ENCODE data around the gene CHPF. TPM values are rescaled to one million over a fixed set of nuclear protein-coding genes. Genes with fewer than 3 reads are reported as not detected.

CHPF gene
- total RNA-seq, 2 experiments from 2014 or later = 16.6 to 18.4 TPM

- Mint-ChIP-seq H3K27me3 (peaks cover 61% of the 10 kb centered on the region), H3K9me3 (no peaks in the 10 kb centered on the region), H3K4me1 (ENCODE audit: low read depth) (peaks cover 7% of the 10 kb centered on the region), H3K27ac (no peak overlapping the region), H3K4me3 (no peak overlapping the region), H3K36me3 (ENCODE audit: low read depth) (no peaks in the 10 kb centered on the region)
- intact Hi-C loops (cut with micrococcal nuclease) = no loop called here
- ATAC-seq (peak; percentile 32), DNase-seq (peak; percentile 24)
- ChIA-PET CTCF (interaction anchor here (0.8 to 10.0 kb wide), 7 partner anchors 9 to 56 kb away, joined by 3 to 283 read pairs (median 4); partner anchors contain the start of genes ASIC4 and GMPPA), POLR2A (no interaction called here)
- no peak for TF ChIP-seq CTCF (IDR thresholded peaks at IDR 0.05)
Observed at GRCh38 chr2:219523031-219523671, 20.5 kb downstream of the CHPF start.

GRCh38 chr2:219522111-219523030, 21.2 kb downstream of the CHPF start:
- Mint-ChIP-seq H3K27ac (no peak overlapping the region), H3K4me1 (ENCODE audit: low read depth) (peaks cover 7% of the 10 kb centered on the region), H3K4me3 (no peak overlapping the region), H3K27me3 (peaks cover 62% of the 10 kb centered on the region), H3K9me3 (no peaks in the 10 kb centered on the region), H3K36me3 (ENCODE audit: low read depth) (no peaks in the 10 kb centered on the region)
- DNase-seq = no peak
- ATAC-seq = peak; percentile 28
- intact Hi-C loops (cut with micrococcal nuclease) = no loop called here
- TF ChIP-seq CTCF (IDR thresholded peaks at IDR 0.05) = no peak
- ChIA-PET CTCF (interaction anchor here (0.9 to 10.0 kb wide), 9 partner anchors 8 to 55 kb away, joined by 3 to 283 read pairs (median 4); partner anchors contain the start of genes ASIC4 and GMPPA), POLR2A (interaction anchor here (0.6 kb wide), 1 partner anchor 1911 kb away, joined by 3 read pairs; no protein-coding TSS in a partner anchor)

- intact Hi-C loops (cut with micrococcal nuclease) = no loop called here
- ChIA-PET POLR2A (interaction anchor here (0.6 kb wide), 1 partner anchor 1912 kb away, joined by 3 read pairs; no protein-coding TSS in a partner anchor), CTCF (interaction anchor here (0.6 to 4.6 kb wide), 13 partner anchors 9 to 118 kb away, joined by 3 to 34 read pairs (median 5); partner anchors contain the start of gene GMPPA)
- peak; percentile 30 for DNase-seq
- no peak overlapping the region for H3K4me3 Mint-ChIP-seq
- peak; percentile 65 for ATAC-seq
- peak; percentile 50 for TF ChIP-seq CTCF (IDR thresholded peaks at IDR 0.05)
- H3K9me3 Mint-ChIP-seq = no peaks in the 10 kb centered on the region
- H3K36me3 Mint-ChIP-seq (ENCODE audit: low read depth) = no peaks in the 10 kb centered on the region
- no peak overlapping the region for H3K27ac Mint-ChIP-seq
- peaks cover 7% of the 10 kb centered on the region for H3K4me1 Mint-ChIP-seq (ENCODE audit: low read depth)
- H3K27me3 Mint-ChIP-seq = peaks cover 63% of the 10 kb centered on the region
Observed at GRCh38 chr2:219521066-219521880, 22.3 kb downstream of the CHPF start.

- CTCF ChIA-PET = interaction anchor here (1.0 to 4.6 kb wide), 10 partner anchors 8 to 117 kb away, joined by 3 to 34 read pairs (median 6); partner anchors contain the start of gene GMPPA
Observed at GRCh38 chr2:219520079-219520478, 23.5 kb downstream of the CHPF start.

More at GRCh38 chr2:219520079-219520478, 23.5 kb downstream of the CHPF start:
- Mint-ChIP-seq H3K27me3 (peaks cover 69% of the 10 kb centered on the region), H3K36me3 (ENCODE audit: low read depth) (no peaks in the 10 kb centered on the region), H3K4me1 (ENCODE audit: low read depth) (peaks cover 7% of the 10 kb centered on the region), H3K4me3 (no peak overlapping the region), H3K9me3 (no peaks in the 10 kb centered on the region), H3K27ac (no peak overlapping the region)
- POLR2A ChIA-PET = no interaction called here
- DNase-seq (no peak), ATAC-seq (no peak)
- no peak for TF ChIP-seq CTCF (IDR thresholded peaks at IDR 0.05)
- intact Hi-C loops (cut with micrococcal nuclease) = no loop called here
